HepG2 (cell line): ENCODE results near the gene IGF2BP1. TPM values are rescaled to one million over a fixed set of nuclear protein-coding genes. Genes with fewer than 3 reads are reported as not detected.
A peak's percentile ranks its signal among the peaks of the same experiment; 100 is the strongest.

Source experiments
- ATAC-seq: fragments of 200-7000 bp; cut with Tn5 transposase; 3 replicates; pipeline ENCODE4 v1.9.1; 2020; ENCODE audit warnings: mild to moderate bottlenecking, moderate library complexity
- BruUV-seq: library from RNA; stranded (reverse); fragments of 400-500 nt; replicated peaks from 2 replicates; lab custom pipeline; 2021; lab: Mats Ljungman, UMichigan
- CTCF ChIA-PET: fragments of 300-600 bp; formaldehyde crosslinking; extraction: SDS; loops from one replicate; lab custom pipeline; 2021; ENCODE audit warnings: low total read pairs, inconsistent platforms, low intra/inter-chr PET ratio; lab: Yijun Ruan, JAX
- POLR2A ChIA-PET: fragments of 350-600 bp; sonication (Branson Sonifier 250); formaldehyde crosslinking; loops from one replicate; lab custom pipeline; 2020; ENCODE audit warnings: antibody characterized with exemption, inconsistent platforms; lab: Yijun Ruan, JAX
- DNase-seq: peaks from one replicate; pipeline ENCODE4 v3.0.0-alpha.2; 2015; ENCODE audit warnings: low spot score
- FAIRE-seq: peaks from 3 replicates; lab custom pipeline; 2011; peaks lifted over from hg19 to GRCh38; lab: Jason Lieb, UNC
- H2AFZ ChIP-seq: one replicate; pipeline ENCODE4 v1.6.1; 2011; ENCODE audit warnings: low read length, inconsistent platforms
- H3K27ac ChIP-seq: fragments of 300-600 bp; 3 replicates; pipeline ENCODE4 v1.8.0; 2011; ENCODE audit warnings: mixed run types, mild to moderate bottlenecking, mixed read lengths, low read length, inconsistent platforms; ENCODE audit not compliant: insufficient read depth; ENCODE audit errors: extremely low read length
- H3K27me3 ChIP-seq, 2 experiments: fragments of 200-600 bp in 1 of 2; 2 replicates in 1 of 2; 3 replicates in 1 of 2; pipeline versions ENCODE4 v1.6.0 to v1.8.0; 2011; ENCODE audit warnings: low read length in 2 of 2, mild to moderate bottlenecking in 2 of 2, moderate library complexity in 2 of 2, inconsistent platforms in 1 of 2; ENCODE audit not compliant: insufficient read depth in 2 of 2, control insufficient read depth in 1 of 2
- H3K36me3 ChIP-seq, 2 experiments: fragments of 200-600 bp in 1 of 2; replicated peaks in 1 of 2; 2 replicates in 1 of 2; 3 replicates in 1 of 2; pipeline versions ENCODE4 v1.5.1 to v1.8.0; 2011; ENCODE audit warnings: low read length in 2 of 2, inconsistent platforms in 1 of 2; ENCODE audit not compliant: insufficient read depth in 2 of 2, control insufficient read depth in 1 of 2
- H3K4me1 ChIP-seq: 2 replicates; pipeline ENCODE4 v1.5.1; 2012; ENCODE audit warnings: low read length, inconsistent platforms; ENCODE audit not compliant: insufficient read depth
- H3K4me2 ChIP-seq: 2 replicates; pipeline ENCODE4 v1.6.0; 2011; ENCODE audit warnings: low read depth, low read length, inconsistent platforms
- H3K4me3 ChIP-seq, 3 experiments: fragments of 200-600 bp in 1 of 3; sonication (generic), shearing (Covaris generic) in 1 of 3; replicated peaks in 1 of 3; 2 replicates each; pipeline ENCODE4 v1.5.1; 2011 to 2016; ENCODE audit warnings: low read length in 3 of 3, inconsistent platforms in 2 of 3, low read depth in 2 of 3, mild to moderate bottlenecking in 2 of 3, control low read depth in 1 of 3, mixed read lengths in 1 of 3; ENCODE audit not compliant: insufficient read depth in 1 of 3
- H3K79me2 ChIP-seq: one replicate; pipeline ENCODE4 v1.6.1; 2011; ENCODE audit warnings: low read length, inconsistent platforms; ENCODE audit not compliant: insufficient read depth
- H3K9ac ChIP-seq: 2 replicates; pipeline ENCODE4 v1.6.0; 2011; ENCODE audit warnings: mild to moderate bottlenecking, low read depth, low read length, inconsistent platforms; ENCODE audit not compliant: insufficient read depth
- H3K9me3 ChIP-seq: 2 replicates; pipeline ENCODE4 v1.5.1; 2012; ENCODE audit warnings: mild to moderate bottlenecking, low read length
- H4K20me1 ChIP-seq: 2 replicates; pipeline ENCODE4 v1.6.0; 2011; ENCODE audit warnings: inconsistent platforms, mild to moderate bottlenecking, low read length, moderate library complexity; ENCODE audit not compliant: insufficient read depth
- PAWR ChIP-seq: sonication (generic); formaldehyde crosslinking; IDR thresholded peaks from 2 replicates; pipeline ENCODE4 v1.4.0; 2020; ENCODE audit warnings: missing genetic modification reagents, mild to moderate bottlenecking, borderline replicate concordance
- POLR2A ChIP-seq, 2 experiments: IDR thresholded peaks; 2 replicates each; pipeline ENCODE4 v1.6.1; 2011; ENCODE audit warnings: low read depth in 2 of 2, low read length in 2 of 2, mild to moderate bottlenecking in 1 of 2, moderate library complexity in 1 of 2; ENCODE audit not compliant: insufficient read depth in 1 of 2
- POLR2AphosphoS5 ChIP-seq: IDR thresholded peaks from 2 replicates; pipeline ENCODE4 v1.6.1; 2012; ENCODE audit warnings: low read depth, low read length
- RBM22 ChIP-seq: fragments of 200-400 bp; formaldehyde crosslinking; optimal IDR thresholded peaks from 2 replicates; pipeline ENCODE3; 2017; ENCODE audit warnings: mild to moderate bottlenecking, low read length, moderate library complexity
- TAF1 ChIP-seq: sonication (generic); formaldehyde crosslinking; IDR thresholded peaks from 2 replicates; pipeline ENCODE4 v1.4.0; 2020; ENCODE audit warnings: missing genetic modification reagents
- ZNF44 ChIP-seq: sonication (generic); formaldehyde crosslinking; IDR thresholded peaks from 2 replicates; pipeline ENCODE4 v1.5.1; 2020; ENCODE audit warnings: mild to moderate bottlenecking, missing genetic modification reagents
- WGBS: methylation state at CpG from one replicate; pipeline ENCODE4 v1.1.6; 2017; ENCODE audit warnings: low lambda C conversion rate; 5-methylcytosine and 5-hydroxymethylcytosine counted together
- in situ Hi-C: cut with HindIII; loops from 2 replicates; pipeline ENCODE4 v1.10.0; 2017; ENCODE audit warnings: low pct_unique_long_range_greater_than_20kb; ENCODE audit not compliant: extremely low pct_ligation_motif_present
- intact Hi-C: fragments of 100-400 bp; cut with micrococcal nuclease; formaldehyde crosslinking; loops from one replicate; pipeline ENCODE4 v1.10.0; 2022; ENCODE audit not compliant: unreplicated experiment
- polyA plus RNA-seq, 8 experiments: library from polyadenylated mRNA; depleted of rRNA in 3 of 8; stranded (reverse) in 7 of 8; unstranded in 1 of 8; fragments of >200 nt; fragmentation: Illumina TruSeq in 4 of 8; extraction: Trizol in 4 of 8; gene quantifications; 2 replicates each; pipeline versions ENCODE4 v1.2.1 to v1.2.3, GENCODE V29; 2011 to 2016; ENCODE audit warnings: low read depth in 4 of 8, missing spikeins in 1 of 8, mixed read lengths in 1 of 8; ENCODE audit not compliant: insufficient read depth in 1 of 8
- total RNA-seq, 5 experiments: library from RNA; depleted of rRNA; stranded (reverse); fragments of >200 nt; fragmentation: Illumina TruSeq; extraction: Trizol; gene quantifications; 2 replicates each; pipeline ENCODE4 v1.2.3, GENCODE V29; 2016; ENCODE audit warnings: low read depth in 1 of 5
- TF ChIP-seq, protein P1 (sequence below): sonication (generic); formaldehyde crosslinking; IDR thresholded peaks from 2 replicates; pipeline ENCODE4 v1.9.0; 2021; ENCODE audit warnings: missing genetic modification reagents, borderline replicate concordance

IGF2BP1 gene
- total and polyA plus RNA-seq, 2 of the 13 experiments (the other 11 are each of a cell fraction or from before 2014, with no cell fraction given), result 29.7 to 75.1 TPM

DNA sequence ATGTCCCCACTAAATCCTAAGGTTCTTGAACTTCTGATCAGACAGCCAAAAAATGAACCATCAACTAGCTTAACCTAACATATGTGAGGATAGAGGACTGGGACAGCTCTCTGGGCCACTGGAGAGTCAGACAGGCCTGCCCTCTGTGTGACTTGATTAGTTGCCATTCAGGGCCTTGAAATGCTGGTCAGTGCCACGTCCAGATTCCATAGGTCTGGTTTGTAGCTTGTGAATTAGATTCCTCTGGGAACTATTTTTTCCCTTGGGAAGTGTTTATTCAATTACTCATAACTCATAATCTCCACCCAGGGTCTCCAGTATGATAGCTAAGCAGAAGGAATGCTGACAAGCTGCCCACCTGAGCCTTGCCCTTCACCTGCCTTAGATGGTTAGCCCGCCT lies 48.2 kb downstream of the IGF2BP1 start:
- no TSS peak for BruUV-seq
- intact Hi-C loops (no loop called here), in situ Hi-C loops (loop anchor here (10.0 kb wide), 1 partner anchor 231 kb away; the partner anchor contains the start of gene TTLL6)

DNA sequence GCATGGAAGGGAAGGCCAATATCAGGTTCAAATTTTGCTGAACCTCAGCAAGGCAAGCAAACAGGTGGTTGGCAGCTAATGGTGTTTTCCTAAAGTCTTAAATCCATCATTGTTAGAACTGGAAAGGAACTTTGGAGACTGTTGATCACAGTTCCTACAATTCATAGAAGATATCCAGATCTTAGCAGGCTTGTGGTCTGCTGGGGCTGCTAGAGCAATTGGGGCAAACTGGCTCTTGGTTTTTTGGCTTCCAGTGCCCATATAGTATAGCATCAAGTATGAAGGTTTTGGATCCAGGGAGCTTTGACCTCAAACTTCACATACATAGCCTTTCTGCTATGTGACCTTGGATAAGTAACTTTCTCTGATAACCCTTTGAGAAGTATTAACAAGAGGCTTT lies 49.7 kb downstream of the IGF2BP1 start:
- Histone ChIP-seq H3K4me2 (no peak overlapping the region), H3K36me3 (peaks cover 67 to 96% of the 10 kb centered on the region in 2 experiments), H2AFZ (no peak overlapping the region), H3K27ac (no peak overlapping the region), H3K79me2 (no peaks in the 10 kb centered on the region), H3K9ac (no peak overlapping the region), H3K4me3 (no peak overlapping the region), H3K4me1 (no peaks in the 10 kb centered on the region), H3K27me3 (no peaks in the 10 kb centered on the region), H4K20me1 (no peaks in the 10 kb centered on the region), H3K9me3 (no peaks in the 10 kb centered on the region)
- DNase-seq (no peak), ATAC-seq (no peak), FAIRE-seq (no peak)
- intact Hi-C loops, result no loop called here
- TF ChIP-seq RBM22, result peak; percentile 92
- TF ChIP-seq ZNF44 (CRISPR knock-in tag), result no peak
- TF ChIP-seq PAWR (CRISPR knock-in tag), result no peak
- no TSS peak for BruUV-seq
- in situ Hi-C loops, result loop anchor here (10.0 kb wide), 1 partner anchor 232 kb away; the partner anchor contains the start of gene TTLL6
- ChIA-PET POLR2A (interaction anchor here (1.2 to 1.4 kb wide), 3 partner anchors 14 to 154 kb away, joined by 3 to 4 read pairs (median 3); partner anchors contain the start of gene ATP5MC1), CTCF (no interaction called here)

More for the DNA sequence above, 48.2 kb downstream of the IGF2BP1 start:
- Histone ChIP-seq H3K9ac (no peak overlapping the region), H3K4me3 (no peak overlapping the region), H3K27me3 (no peaks in the 10 kb centered on the region), H3K27ac (no peak overlapping the region), H3K4me1 (no peaks in the 10 kb centered on the region), H3K9me3 (no peaks in the 10 kb centered on the region), H3K79me2 (no peaks in the 10 kb centered on the region), H3K4me2 (no peak overlapping the region), H4K20me1 (no peaks in the 10 kb centered on the region), H3K36me3 (peaks cover 73 to 96% of the 10 kb centered on the region in 2 experiments), H2AFZ (no peak overlapping the region)
- FAIRE-seq (no peak), ATAC-seq (no peak), DNase-seq (no peak)
- WGBS, result 100% methylated on average over 2 of the region's 2 CpGs
- CTCF ChIA-PET, result no interaction called here
- POLR2A ChIA-PET, result interaction anchor here (1.0 kb wide), 1 partner anchor 101 kb away, joined by 4 read pairs; the partner anchor contains the start of gene SNF8
- TF ChIP-seq POLR2AphosphoS5, result peak; percentile 21; the same call in 1 of the 2 replicates
- 0 out of 4 replicates have a peak, but pooled peaks of 1 of the 2 experiments have one; percentile 6 for TF ChIP-seq POLR2A (IDR thresholded peaks at IDR 0.05; ENCODE audit: insufficient read depth in 1 of 2, low read depth in 2 of 2, low read length in 2 of 2)
- TF ChIP-seq TAF1 (CRISPR knock-in tag), result no peak
- TF ChIP-seq, protein P1, sequence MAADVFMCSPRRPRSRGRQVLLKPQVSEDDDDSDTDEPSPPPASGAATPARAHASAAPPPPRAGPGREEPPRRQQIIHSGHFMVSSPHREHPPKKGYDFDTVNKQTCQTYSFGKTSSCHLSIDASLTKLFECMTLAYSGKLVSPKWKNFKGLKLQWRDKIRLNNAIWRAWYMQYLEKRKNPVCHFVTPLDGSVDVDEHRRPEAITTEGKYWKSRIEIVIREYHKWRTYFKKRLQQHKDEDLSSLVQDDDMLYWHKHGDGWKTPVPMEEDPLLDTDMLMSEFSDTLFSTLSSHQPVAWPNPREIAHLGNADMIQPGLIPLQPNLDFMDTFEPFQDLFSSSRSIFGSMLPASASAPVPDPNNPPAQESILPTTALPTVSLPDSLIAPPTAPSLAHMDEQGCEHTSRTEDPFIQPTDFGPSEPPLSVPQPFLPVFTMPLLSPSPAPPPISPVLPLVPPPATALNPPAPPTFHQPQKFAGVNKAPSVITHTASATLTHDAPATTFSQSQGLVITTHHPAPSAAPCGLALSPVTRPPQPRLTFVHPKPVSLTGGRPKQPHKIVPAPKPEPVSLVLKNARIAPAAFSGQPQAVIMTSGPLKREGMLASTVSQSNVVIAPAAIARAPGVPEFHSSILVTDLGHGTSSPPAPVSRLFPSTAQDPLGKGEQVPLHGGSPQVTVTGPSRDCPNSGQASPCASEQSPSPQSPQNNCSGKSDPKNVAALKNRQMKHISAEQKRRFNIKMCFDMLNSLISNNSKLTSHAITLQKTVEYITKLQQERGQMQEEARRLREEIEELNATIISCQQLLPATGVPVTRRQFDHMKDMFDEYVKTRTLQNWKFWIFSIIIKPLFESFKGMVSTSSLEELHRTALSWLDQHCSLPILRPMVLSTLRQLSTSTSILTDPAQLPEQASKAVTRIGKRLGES (CRISPR knock-in tag), result no peak
